Activated CD4-positive, alpha-beta T cell treated with anti-CD3 and anti-CD28 coated beads, Interleukin-2, amount 50 U/mL, for 4 hours (primary cell): ENCODE results near the gene GATD1.

Experiments
- DNase-seq, 2 experiments: peaks; one replicate each; pipeline ENCODE4 v3.0.0-alpha.2; 2020

GATD1 gene

GRCh38 chr11:812390-812789 is 35.1 kb upstream of the GATD1 start:
- no peak for DNase-seq

GRCh38 chr11:811446-812245 is 34.4 kb upstream of the GATD1 start:
- no peak for DNase-seq

GRCh38 chr11:810040-810567 is 32.8 kb upstream of the GATD1 start:
- DNase-seq: no peak

- peak; percentile 96 to 97 for DNase-seq
Measured at GRCh38 chr11:809287-810039, 32.2 kb upstream of the GATD1 start, which contains the start of gene RPLP2. RPLP2 (plus strand) TSS chr11:809967; CDS start chr11:810235, 268 bp downstream.

GRCh38 chr11:808427-809286 is 31.4 kb upstream of the GATD1 start:
- DNase-seq: no peak

GRCh38 chr11:804599-804964 is 27.3 kb upstream of the GATD1 start:
- DNase-seq: no peak

- no peak for DNase-seq
Measured at GRCh38 chr11:803770-804598, 26.7 kb upstream of the GATD1 start.

- DNase-seq: no peak
Measured at GRCh38 chr11:803467-803742, 26.1 kb upstream of the GATD1 start.

- no peak for DNase-seq
Measured at GRCh38 chr11:802693-803466, 25.6 kb upstream of the GATD1 start.

- DNase-seq: no peak
Measured at GRCh38 chr11:802018-802617, 24.8 kb upstream of the GATD1 start.

- DNase-seq: no peak
Measured at GRCh38 chr11:801097-801780, 24.0 kb upstream of the GATD1 start.

GRCh38 chr11:800473-800872 is 23.2 kb upstream of the GATD1 start:
- DNase-seq: no peak

GRCh38 chr11:799641-800316 is 22.5 kb upstream of the GATD1 start:
- no peak for DNase-seq

GRCh38 chr11:798093-798713 is 20.9 kb upstream of the GATD1 start, which contains the start of gene SLC25A22:
SLC25A22 (minus strand) TSS chr11:798281; CDS start chr11:795006, 3,275 bp downstream.
- DNase-seq: peak; percentile 75 to 79

GRCh38 chr11:797296-798092 is 20.2 kb upstream of the GATD1 start:
- peak; percentile 50 to 55 for DNase-seq

GRCh38 chr11:796565-797295 is 19.4 kb upstream of the GATD1 start:
- no peak for DNase-seq
